Stimulated activated memory B cell treated with anti-CD40 and anti-IgM and Interleukin-4, amounts not matched to agents 10 μg/mL and 1 μg/mL and 100 μg/mL, for 72 hours (primary cell): ENCODE measurements around the gene CACNA2D3.

Source experiments
- ATAC-seq: fragments of 150-1000 bp; cut with Tn5 transposase; 2 replicates; pipeline ENCODE4 v1.10.0; 2021
- H3K27ac Mint-ChIP-seq: one replicate; pipeline ENCODE4 v1.8.0; 2022; ENCODE audit warnings: mild to moderate bottlenecking, mixed read lengths
- H3K27me3 Mint-ChIP-seq: one replicate; pipeline ENCODE4 v1.8.0; 2022; ENCODE audit warnings: mixed read lengths
- H3K36me3 Mint-ChIP-seq: one replicate; pipeline ENCODE4 v1.8.0; 2022; ENCODE audit warnings: mixed read lengths
- H3K4me1 Mint-ChIP-seq: one replicate; pipeline ENCODE4 v1.8.0; 2022; ENCODE audit warnings: mixed read lengths
- H3K4me3 Mint-ChIP-seq: one replicate; pipeline ENCODE4 v1.8.0; 2022; ENCODE audit warnings: mild to moderate bottlenecking, moderate library complexity, mixed read lengths
- H3K9me3 Mint-ChIP-seq: one replicate; pipeline ENCODE4 v1.8.0; 2022; ENCODE audit warnings: mixed read lengths

Gene CACNA2D3

GRCh38 chr3:54549607-54550220, 427.4 kb downstream of the CACNA2D3 start:
- no peak overlapping the region for H3K27ac Mint-ChIP-seq

GRCh38 chr3:54550221-54550977, 428.0 kb downstream of the CACNA2D3 start:
- H3K4me3 Mint-ChIP-seq, result no peak overlapping the region

More at GRCh38 chr3:54549607-54550220, 427.4 kb downstream of the CACNA2D3 start:
- peaks cover 2% of the 10 kb centered on the region for H3K9me3 Mint-ChIP-seq
- no peaks in the 10 kb centered on the region for H3K4me1 Mint-ChIP-seq
- H3K4me3 Mint-ChIP-seq, result no peak overlapping the region
- no peaks in the 10 kb centered on the region for H3K27me3 Mint-ChIP-seq
- no peaks in the 10 kb centered on the region for H3K36me3 Mint-ChIP-seq
- no peak for ATAC-seq

DNA sequence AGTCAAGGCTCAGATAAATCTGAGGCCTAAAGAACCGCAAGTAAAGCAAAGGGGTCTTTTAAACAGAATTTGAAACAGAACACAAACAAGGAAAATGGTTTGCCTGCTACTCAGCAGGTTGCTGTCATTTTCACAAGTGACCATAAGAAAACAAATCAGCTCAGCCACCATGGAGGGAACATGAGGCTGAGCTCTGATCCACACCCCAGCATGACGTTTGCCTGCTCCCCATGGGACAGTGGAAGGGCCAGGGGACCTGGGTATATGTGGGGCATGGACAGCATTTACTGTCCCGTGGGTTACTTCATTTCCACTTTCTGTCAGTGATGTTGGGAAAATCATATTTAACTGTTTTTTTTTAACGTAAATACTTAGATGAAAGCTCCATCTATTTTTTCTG, 434.3 kb downstream of the CACNA2D3 start:
- no peaks in the 10 kb centered on the region for H3K4me1 Mint-ChIP-seq
- no peaks in the 10 kb centered on the region for H3K36me3 Mint-ChIP-seq
- no peak overlapping the region for H3K27ac Mint-ChIP-seq
- H3K27me3 Mint-ChIP-seq, result no peaks in the 10 kb centered on the region
- no peak for ATAC-seq
- no peak overlapping the region for H3K4me3 Mint-ChIP-seq
- H3K9me3 Mint-ChIP-seq, result peaks cover 2% of the 10 kb centered on the region

More at GRCh38 chr3:54550221-54550977, 428.0 kb downstream of the CACNA2D3 start:
- peaks cover 2% of the 10 kb centered on the region for H3K9me3 Mint-ChIP-seq
- ATAC-seq, result no peak
- H3K36me3 Mint-ChIP-seq, result no peaks in the 10 kb centered on the region
- H3K27me3 Mint-ChIP-seq, result no peaks in the 10 kb centered on the region
- H3K27ac Mint-ChIP-seq, result no peak overlapping the region
- H3K4me1 Mint-ChIP-seq, result no peaks in the 10 kb centered on the region

DNA sequence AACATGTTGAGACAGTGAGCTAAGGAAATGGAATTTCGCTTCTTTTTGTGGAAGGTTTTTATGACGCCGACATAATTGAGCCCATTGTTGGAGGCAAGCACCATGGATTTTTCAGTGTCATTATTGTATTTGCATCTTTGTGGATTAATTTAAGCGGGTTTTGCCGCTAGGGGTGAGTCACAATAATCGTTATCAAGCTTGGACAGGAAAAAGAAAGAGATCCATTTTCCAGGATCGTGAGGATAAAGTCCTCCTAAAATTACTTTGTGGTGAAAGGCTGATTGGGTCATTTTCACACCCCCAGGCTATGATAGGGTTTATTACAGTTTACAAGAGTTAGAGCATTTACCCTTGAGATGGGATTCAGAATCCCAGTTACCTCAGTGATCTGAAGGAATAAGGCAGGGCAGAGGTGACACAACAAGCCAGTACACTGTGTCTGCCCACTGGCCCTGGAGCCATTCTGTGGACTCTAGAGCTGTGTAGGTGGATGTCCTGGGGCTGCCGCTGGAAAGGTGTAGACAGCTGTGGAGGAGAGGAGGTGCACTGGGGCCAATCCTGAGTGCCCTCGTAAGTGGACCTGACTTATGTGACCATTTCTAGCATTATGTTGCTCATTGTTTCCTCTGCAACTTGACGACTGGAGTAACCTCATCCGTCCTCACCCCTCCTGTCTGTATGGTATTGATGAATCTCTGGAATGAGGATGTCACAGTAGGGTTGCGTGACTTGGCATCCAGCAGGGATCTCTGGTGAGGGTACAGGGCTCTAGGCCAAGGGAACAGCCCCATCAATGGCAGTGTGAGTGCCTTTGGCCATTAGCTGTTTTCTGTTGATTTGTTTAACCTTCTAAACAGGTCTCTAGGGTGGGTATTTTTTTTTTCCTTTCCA, 435.4 kb downstream of the CACNA2D3 start:
- Mint-ChIP-seq H3K36me3 (no peaks in the 10 kb centered on the region), H3K27me3 (no peaks in the 10 kb centered on the region), H3K4me1 (no peaks in the 10 kb centered on the region), H3K27ac (no peak overlapping the region), H3K4me3 (no peak overlapping the region), H3K9me3 (peaks cover 2% of the 10 kb centered on the region)
- ATAC-seq, result no peak

DNA sequence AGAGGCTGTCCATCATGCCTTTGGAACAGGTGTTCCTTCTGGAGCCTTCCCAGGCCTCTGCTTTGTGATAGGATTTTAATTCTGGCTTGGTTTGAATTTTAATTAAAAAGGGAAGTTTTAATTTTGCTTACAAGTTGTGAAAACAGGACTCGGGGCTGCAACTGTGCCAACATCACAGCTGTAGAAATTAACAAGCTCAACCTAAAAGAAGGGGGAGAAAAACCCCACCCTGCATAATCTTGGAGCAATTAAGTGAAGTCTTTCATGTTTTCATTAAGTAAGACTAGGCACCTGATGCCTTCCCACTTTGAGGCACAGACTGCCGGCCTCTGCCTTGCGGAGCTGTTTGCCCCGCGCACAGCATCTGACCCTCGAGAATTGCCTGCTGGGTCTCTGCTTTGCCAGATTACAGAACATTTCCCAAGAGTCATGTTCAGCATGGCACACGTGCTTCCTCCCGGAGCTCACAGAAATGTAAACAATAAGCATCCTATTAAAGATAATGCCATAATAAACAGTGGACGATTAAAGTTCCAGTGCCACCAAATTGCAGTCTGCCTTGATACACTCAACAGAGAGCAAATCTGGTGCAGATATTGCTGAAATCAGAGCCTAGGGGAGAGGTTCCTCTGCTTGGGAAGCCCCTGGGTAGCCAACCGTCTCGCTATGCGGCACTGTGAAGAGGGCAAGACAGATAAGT, 441.3 kb downstream of the CACNA2D3 start:
- ATAC-seq, result no peak
- H3K36me3 Mint-ChIP-seq, result no peaks in the 10 kb centered on the region
- H3K4me3 Mint-ChIP-seq, result no peak overlapping the region
- no peaks in the 10 kb centered on the region for H3K4me1 Mint-ChIP-seq
- no peaks in the 10 kb centered on the region for H3K27me3 Mint-ChIP-seq
- no peak overlapping the region for H3K27ac Mint-ChIP-seq
- H3K9me3 Mint-ChIP-seq, result peaks cover 2% of the 10 kb centered on the region

DNA sequence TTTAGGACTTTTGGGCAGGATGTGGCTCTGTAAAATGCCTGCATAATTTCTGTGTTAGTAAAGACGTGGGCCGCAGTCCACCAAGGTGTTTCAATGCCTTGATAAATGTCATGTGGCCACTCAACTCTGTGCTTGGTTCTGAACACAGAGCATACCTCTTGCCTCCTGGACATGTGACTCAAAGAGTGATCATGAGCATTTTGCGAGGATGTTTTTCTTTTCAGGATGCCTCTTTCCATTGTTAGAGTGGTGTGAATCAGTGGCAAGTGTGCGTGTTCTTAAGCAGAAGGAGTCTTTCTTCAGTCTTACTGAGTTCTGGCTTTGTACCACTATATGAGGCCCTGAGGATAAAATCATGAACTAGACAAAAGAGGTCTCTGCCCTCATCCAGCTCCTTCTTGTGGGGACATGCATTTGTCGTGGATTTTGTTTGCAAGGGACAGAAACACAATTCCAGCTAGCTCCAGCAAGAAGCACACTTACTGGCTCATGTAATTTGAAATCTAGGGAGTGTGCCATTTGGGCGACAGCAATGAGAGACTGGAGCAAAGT, 442.1 kb downstream of the CACNA2D3 start:
- no peaks in the 10 kb centered on the region for H3K27me3 Mint-ChIP-seq
- no peak overlapping the region for H3K27ac Mint-ChIP-seq
- H3K36me3 Mint-ChIP-seq, result no peaks in the 10 kb centered on the region
- no peak overlapping the region for H3K4me3 Mint-ChIP-seq
- H3K4me1 Mint-ChIP-seq, result no peaks in the 10 kb centered on the region
- no peak for ATAC-seq
- H3K9me3 Mint-ChIP-seq, result peaks cover 2% of the 10 kb centered on the region

DNA sequence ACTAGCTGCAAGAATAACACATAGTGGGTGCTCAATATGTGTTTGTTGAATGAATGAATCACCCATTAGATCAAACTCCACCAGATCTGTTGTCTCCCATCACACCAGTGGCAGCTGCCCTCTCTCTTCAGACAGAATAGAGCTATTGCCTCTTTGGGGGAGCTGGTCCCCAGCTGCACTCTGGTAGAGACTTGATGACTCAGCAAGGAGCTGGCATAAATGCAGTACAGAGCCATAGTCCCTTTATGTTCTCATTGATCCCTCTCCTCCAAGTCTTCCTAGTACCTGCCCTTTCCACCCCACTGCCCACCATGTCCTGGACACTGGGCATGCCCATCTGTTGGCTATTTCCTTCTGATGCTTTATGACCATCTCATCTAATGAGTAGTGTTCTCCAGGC, 443.6 kb downstream of the CACNA2D3 start:
- H3K36me3 Mint-ChIP-seq, result no peaks in the 10 kb centered on the region
- no peak overlapping the region for H3K4me3 Mint-ChIP-seq
- no peaks in the 10 kb centered on the region for H3K27me3 Mint-ChIP-seq
- ATAC-seq, result no peak
- H3K4me1 Mint-ChIP-seq, result no peaks in the 10 kb centered on the region
- H3K9me3 Mint-ChIP-seq, result peaks cover 2% of the 10 kb centered on the region
- H3K27ac Mint-ChIP-seq, result no peak overlapping the region

- no peaks in the 10 kb centered on the region for H3K36me3 Mint-ChIP-seq
- no peaks in the 10 kb centered on the region for H3K27me3 Mint-ChIP-seq
- H3K9me3 Mint-ChIP-seq, result no peaks in the 10 kb centered on the region
- H3K27ac Mint-ChIP-seq, result no peak overlapping the region
- no peak for ATAC-seq
- no peaks in the 10 kb centered on the region for H3K4me1 Mint-ChIP-seq
- no peak overlapping the region for H3K4me3 Mint-ChIP-seq
These were observed 445.6 kb downstream of the CACNA2D3 start for GRCh38 chr3:54567949-54568348.

- Mint-ChIP-seq H3K4me3 (no peak overlapping the region), H3K36me3 (no peaks in the 10 kb centered on the region), H3K9me3 (no peaks in the 10 kb centered on the region), H3K4me1 (no peaks in the 10 kb centered on the region), H3K27me3 (no peaks in the 10 kb centered on the region), H3K27ac (no peak overlapping the region)
- no peak for ATAC-seq
These were observed 447.7 kb downstream of the CACNA2D3 start for GRCh38 chr3:54570008-54570407.

- Mint-ChIP-seq H3K36me3 (no peaks in the 10 kb centered on the region), H3K4me3 (no peak overlapping the region), H3K4me1 (no peaks in the 10 kb centered on the region), H3K27ac (no peak overlapping the region), H3K27me3 (no peaks in the 10 kb centered on the region), H3K9me3 (no peaks in the 10 kb centered on the region)
- no peak for ATAC-seq
These were observed 450.0 kb downstream of the CACNA2D3 start for GRCh38 chr3:54572197-54572895.

- no peak overlapping the region for H3K27ac Mint-ChIP-seq
- H3K4me3 Mint-ChIP-seq, result no peak overlapping the region
- no peaks in the 10 kb centered on the region for H3K4me1 Mint-ChIP-seq
- no peaks in the 10 kb centered on the region for H3K36me3 Mint-ChIP-seq
- H3K27me3 Mint-ChIP-seq, result no peaks in the 10 kb centered on the region
- no peaks in the 10 kb centered on the region for H3K9me3 Mint-ChIP-seq
- no peak for ATAC-seq
These were observed 451.5 kb downstream of the CACNA2D3 start for GRCh38 chr3:54573858-54574257.

DNA sequence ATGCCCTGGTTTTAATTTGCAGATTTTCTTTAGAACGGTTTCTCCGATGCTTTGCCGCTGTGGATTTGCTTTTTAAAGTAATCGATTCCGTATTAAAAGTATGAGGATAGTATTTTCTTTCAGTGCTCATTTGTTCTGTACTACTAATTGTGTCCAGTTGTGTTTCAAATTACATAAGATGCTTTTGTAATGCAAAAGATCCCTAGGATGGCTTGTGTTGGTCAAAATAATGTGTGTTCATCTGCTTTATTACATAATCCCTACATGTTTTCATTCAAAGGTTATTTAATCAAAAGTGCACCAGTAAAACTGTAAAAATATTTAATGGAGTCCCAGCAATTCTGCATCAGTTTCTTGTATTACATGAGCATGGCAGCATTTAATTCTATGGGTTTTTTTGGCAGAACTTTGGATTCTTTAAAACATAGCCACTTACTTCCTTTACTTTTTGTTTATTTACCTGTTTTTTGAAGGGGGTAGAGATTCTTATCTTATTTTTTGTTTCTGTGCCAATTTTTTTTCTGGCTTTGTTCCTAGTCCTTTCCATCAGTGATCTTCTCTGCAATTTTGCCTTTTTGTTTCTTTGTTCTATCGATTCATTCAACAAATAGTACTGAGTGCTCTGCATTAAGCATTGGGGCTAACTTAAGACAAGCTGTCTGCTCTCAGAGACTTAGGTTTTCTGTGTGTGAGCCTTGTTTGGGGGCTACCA, 452.7 kb downstream of the CACNA2D3 start:
- H3K27me3 Mint-ChIP-seq, result no peaks in the 10 kb centered on the region
- H3K9me3 Mint-ChIP-seq, result no peaks in the 10 kb centered on the region
- H3K36me3 Mint-ChIP-seq, result no peaks in the 10 kb centered on the region
- H3K4me3 Mint-ChIP-seq, result no peak overlapping the region
- H3K4me1 Mint-ChIP-seq, result no peaks in the 10 kb centered on the region
- H3K27ac Mint-ChIP-seq, result no peak overlapping the region
- ATAC-seq, result no peak

DNA sequence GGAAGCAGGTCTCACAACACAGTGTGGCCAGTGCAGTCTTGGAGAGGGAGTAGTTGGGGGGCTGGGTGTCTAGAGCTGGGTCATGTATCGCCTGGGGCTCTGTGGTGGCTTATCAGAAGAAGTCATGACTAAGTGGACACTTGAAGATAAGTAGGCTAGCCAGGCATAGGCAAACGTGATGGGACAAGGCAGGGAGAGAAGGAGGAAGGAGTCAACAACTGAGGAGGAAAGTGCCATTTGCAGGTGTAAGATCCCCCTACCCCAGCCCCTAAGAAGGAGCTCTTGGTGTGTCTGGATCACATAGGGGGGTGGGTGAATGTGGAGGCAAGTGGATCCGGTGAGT, 453.2 kb downstream of the CACNA2D3 start:
- Mint-ChIP-seq H3K27me3 (no peaks in the 10 kb centered on the region), H3K9me3 (no peaks in the 10 kb centered on the region), H3K4me3 (no peak overlapping the region), H3K36me3 (no peaks in the 10 kb centered on the region), H3K4me1 (no peaks in the 10 kb centered on the region), H3K27ac (no peak overlapping the region)
- ATAC-seq, result no peak

- no peak for ATAC-seq
- no peak overlapping the region for H3K4me3 Mint-ChIP-seq
- H3K4me1 Mint-ChIP-seq, result no peaks in the 10 kb centered on the region
- H3K9me3 Mint-ChIP-seq, result no peaks in the 10 kb centered on the region
- no peaks in the 10 kb centered on the region for H3K27me3 Mint-ChIP-seq
- no peaks in the 10 kb centered on the region for H3K36me3 Mint-ChIP-seq
- H3K27ac Mint-ChIP-seq, result no peak overlapping the region
These were observed 455.0 kb downstream of the CACNA2D3 start for GRCh38 chr3:54577313-54577712.
